ENCODE results near the gene IFT57. TPM values are rescaled to one million over a fixed set of nuclear protein-coding genes. Genes with fewer than 3 reads are reported as not detected.

IFT57 gene
- total RNA-seq, 1 experiment from 2014 or later, result 32.1 TPM

DNA sequence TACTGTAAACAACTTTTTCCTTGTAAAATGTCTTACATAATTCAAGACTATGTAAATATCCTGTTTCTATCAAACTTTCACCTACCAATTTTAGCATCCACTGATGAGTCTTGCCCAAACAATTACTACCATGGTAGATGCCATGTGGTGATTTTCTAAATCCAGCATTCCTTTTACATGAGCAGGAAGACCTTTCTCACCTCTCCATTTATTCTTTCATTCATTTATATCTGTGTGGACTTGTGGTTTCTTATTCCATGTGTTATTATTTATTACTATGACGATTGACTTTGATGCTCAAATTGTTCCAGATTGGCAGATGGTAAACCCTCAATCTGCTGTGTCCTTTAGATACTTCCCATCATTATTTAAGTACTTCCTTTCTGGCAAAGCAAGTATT is 62.4 kb downstream of the IFT57 start:
- Mint-ChIP-seq H3K27me3 (ENCODE audit: low read depth) (no peaks in the 10 kb centered on the region), H3K4me3 (no peak overlapping the region), H3K9me3 (no peaks in the 10 kb centered on the region), H3K4me1 (no peaks in the 10 kb centered on the region), H3K36me3 (no peaks in the 10 kb centered on the region), H3K27ac (no peak overlapping the region)
- POLR2A ChIA-PET, result no interaction called here
- no peak for TF ChIP-seq ETV6 (CRISPR knock-in tag; IDR thresholded peaks at IDR 0.05)
- TF ChIP-seq, protein P1, sequence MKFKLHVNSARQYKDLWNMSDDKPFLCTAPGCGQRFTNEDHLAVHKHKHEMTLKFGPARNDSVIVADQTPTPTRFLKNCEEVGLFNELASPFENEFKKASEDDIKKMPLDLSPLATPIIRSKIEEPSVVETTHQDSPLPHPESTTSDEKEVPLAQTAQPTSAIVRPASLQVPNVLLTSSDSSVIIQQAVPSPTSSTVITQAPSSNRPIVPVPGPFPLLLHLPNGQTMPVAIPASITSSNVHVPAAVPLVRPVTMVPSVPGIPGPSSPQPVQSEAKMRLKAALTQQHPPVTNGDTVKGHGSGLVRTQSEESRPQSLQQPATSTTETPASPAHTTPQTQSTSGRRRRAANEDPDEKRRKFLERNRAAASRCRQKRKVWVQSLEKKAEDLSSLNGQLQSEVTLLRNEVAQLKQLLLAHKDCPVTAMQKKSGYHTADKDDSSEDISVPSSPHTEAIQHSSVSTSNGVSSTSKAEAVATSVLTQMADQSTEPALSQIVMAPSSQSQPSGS (CRISPR knock-in tag; IDR thresholded peaks at IDR 0.05; ENCODE audit: borderline replicate concordance, low read depth), result no peak
- TF ChIP-seq, protein P2, sequence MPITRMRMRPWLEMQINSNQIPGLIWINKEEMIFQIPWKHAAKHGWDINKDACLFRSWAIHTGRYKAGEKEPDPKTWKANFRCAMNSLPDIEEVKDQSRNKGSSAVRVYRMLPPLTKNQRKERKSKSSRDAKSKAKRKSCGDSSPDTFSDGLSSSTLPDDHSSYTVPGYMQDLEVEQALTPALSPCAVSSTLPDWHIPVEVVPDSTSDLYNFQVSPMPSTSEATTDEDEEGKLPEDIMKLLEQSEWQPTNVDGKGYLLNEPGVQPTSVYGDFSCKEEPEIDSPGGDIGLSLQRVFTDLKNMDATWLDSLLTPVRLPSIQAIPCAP (CRISPR knock-in tag; IDR thresholded peaks at IDR 0.05), result no peak
- TF ChIP-seq, protein P3, sequence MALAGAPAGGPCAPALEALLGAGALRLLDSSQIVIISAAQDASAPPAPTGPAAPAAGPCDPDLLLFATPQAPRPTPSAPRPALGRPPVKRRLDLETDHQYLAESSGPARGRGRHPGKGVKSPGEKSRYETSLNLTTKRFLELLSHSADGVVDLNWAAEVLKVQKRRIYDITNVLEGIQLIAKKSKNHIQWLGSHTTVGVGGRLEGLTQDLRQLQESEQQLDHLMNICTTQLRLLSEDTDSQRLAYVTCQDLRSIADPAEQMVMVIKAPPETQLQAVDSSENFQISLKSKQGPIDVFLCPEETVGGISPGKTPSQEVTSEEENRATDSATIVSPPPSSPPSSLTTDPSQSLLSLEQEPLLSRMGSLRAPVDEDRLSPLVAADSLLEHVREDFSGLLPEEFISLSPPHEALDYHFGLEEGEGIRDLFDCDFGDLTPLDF (CRISPR knock-in tag; IDR thresholded peaks at IDR 0.05), result no peak
- no peak for TF ChIP-seq NFYB (CRISPR knock-in tag; conservative IDR thresholded peaks at IDR 0.05; ENCODE audit: low read depth)
- no peak for TF ChIP-seq JUN (CRISPR knock-in tag; IDR thresholded peaks at IDR 0.05)
- no peak for TF ChIP-seq SP1 (CRISPR knock-in tag; conservative IDR thresholded peaks at IDR 0.05)
- TF ChIP-seq, protein P4, sequence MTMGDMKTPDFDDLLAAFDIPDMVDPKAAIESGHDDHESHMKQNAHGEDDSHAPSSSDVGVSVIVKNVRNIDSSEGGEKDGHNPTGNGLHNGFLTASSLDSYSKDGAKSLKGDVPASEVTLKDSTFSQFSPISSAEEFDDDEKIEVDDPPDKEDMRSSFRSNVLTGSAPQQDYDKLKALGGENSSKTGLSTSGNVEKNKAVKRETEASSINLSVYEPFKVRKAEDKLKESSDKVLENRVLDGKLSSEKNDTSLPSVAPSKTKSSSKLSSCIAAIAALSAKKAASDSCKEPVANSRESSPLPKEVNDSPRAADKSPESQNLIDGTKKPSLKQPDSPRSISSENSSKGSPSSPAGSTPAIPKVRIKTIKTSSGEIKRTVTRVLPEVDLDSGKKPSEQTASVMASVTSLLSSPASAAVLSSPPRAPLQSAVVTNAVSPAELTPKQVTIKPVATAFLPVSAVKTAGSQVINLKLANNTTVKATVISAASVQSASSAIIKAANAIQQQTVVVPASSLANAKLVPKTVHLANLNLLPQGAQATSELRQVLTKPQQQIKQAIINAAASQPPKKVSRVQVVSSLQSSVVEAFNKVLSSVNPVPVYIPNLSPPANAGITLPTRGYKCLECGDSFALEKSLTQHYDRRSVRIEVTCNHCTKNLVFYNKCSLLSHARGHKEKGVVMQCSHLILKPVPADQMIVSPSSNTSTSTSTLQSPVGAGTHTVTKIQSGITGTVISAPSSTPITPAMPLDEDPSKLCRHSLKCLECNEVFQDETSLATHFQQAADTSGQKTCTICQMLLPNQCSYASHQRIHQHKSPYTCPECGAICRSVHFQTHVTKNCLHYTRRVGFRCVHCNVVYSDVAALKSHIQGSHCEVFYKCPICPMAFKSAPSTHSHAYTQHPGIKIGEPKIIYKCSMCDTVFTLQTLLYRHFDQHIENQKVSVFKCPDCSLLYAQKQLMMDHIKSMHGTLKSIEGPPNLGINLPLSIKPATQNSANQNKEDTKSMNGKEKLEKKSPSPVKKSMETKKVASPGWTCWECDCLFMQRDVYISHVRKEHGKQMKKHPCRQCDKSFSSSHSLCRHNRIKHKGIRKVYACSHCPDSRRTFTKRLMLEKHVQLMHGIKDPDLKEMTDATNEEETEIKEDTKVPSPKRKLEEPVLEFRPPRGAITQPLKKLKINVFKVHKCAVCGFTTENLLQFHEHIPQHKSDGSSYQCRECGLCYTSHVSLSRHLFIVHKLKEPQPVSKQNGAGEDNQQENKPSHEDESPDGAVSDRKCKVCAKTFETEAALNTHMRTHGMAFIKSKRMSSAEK (CRISPR knock-in tag; IDR thresholded peaks at IDR 0.05; ENCODE audit: borderline replicate concordance), result no peak
- TF ChIP-seq, protein P5, sequence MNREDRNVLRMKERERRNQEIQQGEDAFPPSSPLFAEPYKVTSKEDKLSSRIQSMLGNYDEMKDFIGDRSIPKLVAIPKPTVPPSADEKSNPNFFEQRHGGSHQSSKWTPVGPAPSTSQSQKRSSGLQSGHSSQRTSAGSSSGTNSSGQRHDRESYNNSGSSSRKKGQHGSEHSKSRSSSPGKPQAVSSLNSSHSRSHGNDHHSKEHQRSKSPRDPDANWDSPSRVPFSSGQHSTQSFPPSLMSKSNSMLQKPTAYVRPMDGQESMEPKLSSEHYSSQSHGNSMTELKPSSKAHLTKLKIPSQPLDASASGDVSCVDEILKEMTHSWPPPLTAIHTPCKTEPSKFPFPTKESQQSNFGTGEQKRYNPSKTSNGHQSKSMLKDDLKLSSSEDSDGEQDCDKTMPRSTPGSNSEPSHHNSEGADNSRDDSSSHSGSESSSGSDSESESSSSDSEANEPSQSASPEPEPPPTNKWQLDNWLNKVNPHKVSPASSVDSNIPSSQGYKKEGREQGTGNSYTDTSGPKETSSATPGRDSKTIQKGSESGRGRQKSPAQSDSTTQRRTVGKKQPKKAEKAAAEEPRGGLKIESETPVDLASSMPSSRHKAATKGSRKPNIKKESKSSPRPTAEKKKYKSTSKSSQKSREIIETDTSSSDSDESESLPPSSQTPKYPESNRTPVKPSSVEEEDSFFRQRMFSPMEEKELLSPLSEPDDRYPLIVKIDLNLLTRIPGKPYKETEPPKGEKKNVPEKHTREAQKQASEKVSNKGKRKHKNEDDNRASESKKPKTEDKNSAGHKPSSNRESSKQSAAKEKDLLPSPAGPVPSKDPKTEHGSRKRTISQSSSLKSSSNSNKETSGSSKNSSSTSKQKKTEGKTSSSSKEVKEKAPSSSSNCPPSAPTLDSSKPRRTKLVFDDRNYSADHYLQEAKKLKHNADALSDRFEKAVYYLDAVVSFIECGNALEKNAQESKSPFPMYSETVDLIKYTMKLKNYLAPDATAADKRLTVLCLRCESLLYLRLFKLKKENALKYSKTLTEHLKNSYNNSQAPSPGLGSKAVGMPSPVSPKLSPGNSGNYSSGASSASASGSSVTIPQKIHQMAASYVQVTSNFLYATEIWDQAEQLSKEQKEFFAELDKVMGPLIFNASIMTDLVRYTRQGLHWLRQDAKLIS (CRISPR knock-in tag; IDR thresholded peaks at IDR 0.05; ENCODE audit: borderline replicate concordance), result no peak
- TF ChIP-seq ZNF317 (CRISPR knock-in tag; IDR thresholded peaks at IDR 0.05; ENCODE audit: borderline replicate concordance, low read depth), result no peak
- TF ChIP-seq SMAD3 (CRISPR knock-in tag; IDR thresholded peaks at IDR 0.05; ENCODE audit: borderline replicate concordance), result no peak
- TF ChIP-seq, protein P6, sequence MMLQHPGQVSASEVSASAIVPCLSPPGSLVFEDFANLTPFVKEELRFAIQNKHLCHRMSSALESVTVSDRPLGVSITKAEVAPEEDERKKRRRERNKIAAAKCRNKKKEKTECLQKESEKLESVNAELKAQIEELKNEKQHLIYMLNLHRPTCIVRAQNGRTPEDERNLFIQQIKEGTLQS (CRISPR knock-in tag; conservative IDR thresholded peaks at IDR 0.05), result no peak
- no peak for TF ChIP-seq ZNF671 (CRISPR knock-in tag; IDR thresholded peaks at IDR 0.05)
- no peak for TF ChIP-seq GABPB1 (CRISPR knock-in tag; IDR thresholded peaks at IDR 0.05)
- TF ChIP-seq, protein P7, sequence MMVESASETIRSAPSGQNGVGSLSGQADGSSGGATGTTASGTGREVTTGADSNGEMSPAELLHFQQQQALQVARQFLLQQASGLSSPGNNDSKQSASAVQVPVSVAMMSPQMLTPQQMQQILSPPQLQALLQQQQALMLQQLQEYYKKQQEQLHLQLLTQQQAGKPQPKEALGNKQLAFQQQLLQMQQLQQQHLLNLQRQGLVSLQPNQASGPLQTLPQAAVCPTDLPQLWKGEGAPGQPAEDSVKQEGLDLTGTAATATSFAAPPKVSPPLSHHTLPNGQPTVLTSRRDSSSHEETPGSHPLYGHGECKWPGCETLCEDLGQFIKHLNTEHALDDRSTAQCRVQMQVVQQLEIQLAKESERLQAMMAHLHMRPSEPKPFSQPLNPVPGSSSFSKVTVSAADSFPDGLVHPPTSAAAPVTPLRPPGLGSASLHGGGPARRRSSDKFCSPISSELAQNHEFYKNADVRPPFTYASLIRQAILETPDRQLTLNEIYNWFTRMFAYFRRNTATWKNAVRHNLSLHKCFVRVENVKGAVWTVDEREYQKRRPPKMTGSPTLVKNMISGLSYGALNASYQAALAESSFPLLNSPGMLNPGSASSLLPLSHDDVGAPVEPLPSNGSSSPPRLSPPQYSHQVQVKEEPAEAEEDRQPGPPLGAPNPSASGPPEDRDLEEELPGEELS (CRISPR knock-in tag; IDR thresholded peaks at IDR 0.05), result no peak
- TF ChIP-seq ZBTB21 (CRISPR knock-in tag; IDR thresholded peaks at IDR 0.05; ENCODE audit: borderline replicate concordance), result no peak
- TF ChIP-seq, protein P8, sequence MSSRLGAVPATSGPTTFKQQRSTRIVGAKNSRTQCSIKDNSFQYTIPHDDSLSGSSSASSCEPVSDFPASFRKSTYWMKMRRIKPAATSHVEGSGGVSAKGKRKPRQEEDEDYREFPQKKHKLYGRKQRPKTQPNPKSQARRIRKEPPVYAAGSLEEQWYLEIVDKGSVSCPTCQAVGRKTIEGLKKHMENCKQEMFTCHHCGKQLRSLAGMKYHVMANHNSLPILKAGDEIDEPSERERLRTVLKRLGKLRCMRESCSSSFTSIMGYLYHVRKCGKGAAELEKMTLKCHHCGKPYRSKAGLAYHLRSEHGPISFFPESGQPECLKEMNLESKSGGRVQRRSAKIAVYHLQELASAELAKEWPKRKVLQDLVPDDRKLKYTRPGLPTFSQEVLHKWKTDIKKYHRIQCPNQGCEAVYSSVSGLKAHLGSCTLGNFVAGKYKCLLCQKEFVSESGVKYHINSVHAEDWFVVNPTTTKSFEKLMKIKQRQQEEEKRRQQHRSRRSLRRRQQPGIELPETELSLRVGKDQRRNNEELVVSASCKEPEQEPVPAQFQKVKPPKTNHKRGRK (CRISPR knock-in tag; IDR thresholded peaks at IDR 0.05; ENCODE audit: borderline replicate concordance), result no peak
- DNase-seq (ENCODE audit: low spot score), result no peak
- CTCF ChIA-PET, result no interaction called here
- no peak for ATAC-seq
